Coronary artery (tissue), 2 donors: Measurements from ENCODE around the gene CYP27C1.

Experiments used
- DNase-seq: peaks from one replicate; pipeline ENCODE4 v3.0.0-alpha.2; 2017; ENCODE audit warnings: low spot score
- H3K27ac ChIP-seq, 2 donors: fragments of 200-600 bp; sonication (generic); one replicate each; pipeline ENCODE4 v1.5.1; 2016 to 2019
- H3K4me3 ChIP-seq: fragments of 200-600 bp; sonication (generic); 2 replicates; pipeline ENCODE4 v1.5.1; 2016; ENCODE audit warnings: mild to moderate bottlenecking, moderate library complexity
- CTCF ChIP-seq: fragments of 200-600 bp; sonication (generic); IDR thresholded peaks from one replicate; pipeline ENCODE4 v1.5.1; 2019; ENCODE audit warnings: antibody characterized with exemption

The CYP27C1 gene

GRCh38 chr2:127208313-127208712, 11.8 kb downstream of the CYP27C1 start:
- H3K4me3 ChIP-seq = no peak overlapping the region
- TF ChIP-seq CTCF = no peak
- no peak for DNase-seq
- H3K27ac ChIP-seq = no peak overlapping the region

- no peak overlapping the region for H3K27ac ChIP-seq
- H3K4me3 ChIP-seq = peak overlapping the region; percentile 21
- DNase-seq = peak; percentile 41
- no peak for TF ChIP-seq CTCF
Measured at GRCh38 chr2:127205218-127206125, 14.6 kb downstream of the CYP27C1 start.

GRCh38 chr2:127201452-127201851, 18.6 kb downstream of the CYP27C1 start:
- TF ChIP-seq CTCF = no peak
- DNase-seq = no peak
- Histone ChIP-seq H3K27ac (no peak overlapping the region), H3K4me3 (no peak overlapping the region)

- Histone ChIP-seq H3K27ac (no peak overlapping the region), H3K4me3 (no peak overlapping the region)
- TF ChIP-seq CTCF = no peak
- DNase-seq = no peak
Measured at GRCh38 chr2:127200962-127201361, 19.1 kb downstream of the CYP27C1 start.

GRCh38 chr2:127199223-127199622, 20.9 kb downstream of the CYP27C1 start:
- Histone ChIP-seq H3K27ac (no peak overlapping the region), H3K4me3 (no peak overlapping the region)
- TF ChIP-seq CTCF = no peak
- DNase-seq = no peak

- no peak overlapping the region for H3K4me3 ChIP-seq
- no peak overlapping the region for H3K27ac ChIP-seq
- TF ChIP-seq CTCF = no peak
- DNase-seq = peak; percentile 12
Measured at GRCh38 chr2:127197475-127198385, 22.4 kb downstream of the CYP27C1 start.
